Nephron progenitor cell (in vitro differentiated cells): Measurements from ENCODE around the gene ZFAND6.
A peak's percentile ranks its signal among the peaks of the same experiment; 100 is the strongest.

Experiments used
- DNase-seq: peaks from one replicate; pipeline ENCODE4 v3.0.0; 2021
- H3K27ac Mint-ChIP-seq: 2 replicates; pipeline ENCODE4 v1.8.0; 2021; ENCODE audit warnings: mild to moderate bottlenecking, moderate library complexity, mixed read lengths
- H3K27me3 Mint-ChIP-seq: 2 replicates; pipeline ENCODE4 v1.8.0; 2021; ENCODE audit warnings: mild to moderate bottlenecking, low read depth, mixed read lengths; ENCODE audit not compliant: poor library complexity
- H3K36me3 Mint-ChIP-seq: 2 replicates; pipeline ENCODE4 v1.8.0; 2021; ENCODE audit warnings: low read depth, mixed read lengths
- H3K4me1 Mint-ChIP-seq: 2 replicates; pipeline ENCODE4 v1.8.0; 2021; ENCODE audit warnings: mixed read lengths
- H3K4me3 Mint-ChIP-seq: 2 replicates; pipeline ENCODE4 v1.8.0; 2021; ENCODE audit warnings: mild to moderate bottlenecking, moderate library complexity, mixed read lengths
- H3K9me3 Mint-ChIP-seq: 2 replicates; pipeline ENCODE4 v1.8.0; 2021; ENCODE audit warnings: mild to moderate bottlenecking, moderate library complexity, mixed read lengths
- TF ChIP-seq, protein P1 (sequence below): fragments of 200-600 bp; sonication (generic); IDR thresholded peaks from 2 replicates; pipeline ENCODE4 v1.5.0; 2021; ENCODE audit warnings: antibody characterized with exemption

The ZFAND6 gene

DNA sequence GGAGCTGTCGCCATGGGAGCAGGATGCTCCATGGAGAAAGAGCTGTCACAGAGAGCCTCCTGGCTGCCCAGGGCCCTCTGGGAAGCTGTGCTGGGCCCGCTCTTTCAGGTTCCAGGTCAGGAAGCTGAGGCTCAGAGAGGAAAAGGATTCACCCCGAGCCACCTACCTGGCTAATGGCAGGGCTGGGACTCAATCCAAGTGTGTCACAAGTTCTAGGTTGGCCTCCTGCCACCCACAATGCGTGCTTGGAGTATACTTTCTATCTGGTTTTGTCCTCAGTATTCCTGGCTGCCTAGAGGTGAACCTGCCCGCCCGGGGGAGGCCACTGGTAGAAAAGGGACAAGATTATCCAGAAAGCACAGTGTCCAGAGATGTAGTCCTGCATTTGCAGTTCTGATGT is 117.0 kb downstream of the ZFAND6 start:
- peaks cover 79% of the 10 kb centered on the region for H3K36me3 Mint-ChIP-seq
- H3K4me1 Mint-ChIP-seq, result peaks cover 4% of the 10 kb centered on the region
- H3K27ac Mint-ChIP-seq, result no peak overlapping the region
- H3K9me3 Mint-ChIP-seq, result no peaks in the 10 kb centered on the region
- DNase-seq, result no peak
- TF ChIP-seq, protein P1, sequence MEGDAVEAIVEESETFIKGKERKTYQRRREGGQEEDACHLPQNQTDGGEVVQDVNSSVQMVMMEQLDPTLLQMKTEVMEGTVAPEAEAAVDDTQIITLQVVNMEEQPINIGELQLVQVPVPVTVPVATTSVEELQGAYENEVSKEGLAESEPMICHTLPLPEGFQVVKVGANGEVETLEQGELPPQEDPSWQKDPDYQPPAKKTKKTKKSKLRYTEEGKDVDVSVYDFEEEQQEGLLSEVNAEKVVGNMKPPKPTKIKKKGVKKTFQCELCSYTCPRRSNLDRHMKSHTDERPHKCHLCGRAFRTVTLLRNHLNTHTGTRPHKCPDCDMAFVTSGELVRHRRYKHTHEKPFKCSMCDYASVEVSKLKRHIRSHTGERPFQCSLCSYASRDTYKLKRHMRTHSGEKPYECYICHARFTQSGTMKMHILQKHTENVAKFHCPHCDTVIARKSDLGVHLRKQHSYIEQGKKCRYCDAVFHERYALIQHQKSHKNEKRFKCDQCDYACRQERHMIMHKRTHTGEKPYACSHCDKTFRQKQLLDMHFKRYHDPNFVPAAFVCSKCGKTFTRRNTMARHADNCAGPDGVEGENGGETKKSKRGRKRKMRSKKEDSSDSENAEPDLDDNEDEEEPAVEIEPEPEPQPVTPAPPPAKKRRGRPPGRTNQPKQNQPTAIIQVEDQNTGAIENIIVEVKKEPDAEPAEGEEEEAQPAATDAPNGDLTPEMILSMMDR, result no peak
- no peak overlapping the region for H3K4me3 Mint-ChIP-seq
- peaks cover 9% of the 10 kb centered on the region for H3K27me3 Mint-ChIP-seq

DNA sequence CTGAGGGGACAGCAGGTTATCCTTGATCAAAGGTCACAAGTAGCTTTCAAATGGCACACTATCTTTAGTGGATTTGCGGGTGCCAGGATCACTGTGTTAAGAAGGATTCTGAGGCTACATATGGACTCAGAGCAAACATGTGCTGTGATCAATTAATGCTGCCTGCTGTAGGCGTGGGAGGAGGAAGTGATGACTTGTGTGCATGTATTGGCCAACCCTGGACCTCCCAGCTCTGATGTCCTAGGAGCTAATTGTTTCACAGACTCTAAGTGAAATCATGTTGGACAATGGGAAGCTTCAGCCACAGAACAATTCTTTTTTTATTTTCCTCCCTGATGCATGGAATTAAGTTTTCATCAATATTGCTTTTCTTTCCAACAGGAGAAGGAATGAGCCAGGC is 117.7 kb downstream of the ZFAND6 start:
- H3K9me3 Mint-ChIP-seq, result no peaks in the 10 kb centered on the region
- peaks cover 9% of the 10 kb centered on the region for H3K27me3 Mint-ChIP-seq
- no peak for DNase-seq
- peaks cover 77% of the 10 kb centered on the region for H3K36me3 Mint-ChIP-seq
- TF ChIP-seq, protein P1, result no peak
- H3K27ac Mint-ChIP-seq, result no peak overlapping the region
- no peak overlapping the region for H3K4me3 Mint-ChIP-seq
- no peaks in the 10 kb centered on the region for H3K4me1 Mint-ChIP-seq

DNA sequence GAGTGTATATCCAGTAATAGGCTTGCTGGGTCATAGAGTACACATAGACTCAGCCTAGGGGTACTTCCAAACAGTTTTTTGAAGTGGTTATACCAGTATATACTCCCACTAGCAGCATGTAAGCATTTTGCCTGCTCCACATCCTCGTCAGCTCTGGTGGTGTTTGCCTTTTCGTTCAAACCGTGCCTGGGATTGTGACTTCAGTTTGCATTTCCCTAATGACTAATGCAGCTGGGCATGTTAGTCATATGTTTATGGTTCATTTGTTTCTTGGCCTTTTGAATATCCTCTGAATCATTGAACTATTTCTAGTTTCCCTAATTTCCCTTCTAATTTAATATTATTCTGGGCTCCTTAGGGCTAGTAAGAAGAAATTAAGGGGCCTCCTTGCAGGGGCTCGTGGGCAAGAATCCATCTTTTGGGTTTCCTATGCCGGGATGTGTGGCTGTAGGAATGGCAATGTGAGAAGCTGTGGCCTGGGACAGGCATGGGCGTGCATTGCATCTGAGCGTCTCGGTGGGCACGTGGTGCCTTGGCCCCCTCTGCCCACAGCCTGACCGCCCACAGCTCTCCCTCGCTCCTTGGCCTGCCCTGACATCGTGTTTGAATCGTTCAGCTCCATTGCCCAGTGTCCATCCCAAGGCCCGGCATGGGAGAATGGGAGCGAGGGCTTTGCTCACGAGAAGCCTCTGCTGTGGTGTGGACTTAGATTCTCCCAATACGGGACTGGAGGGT is 119.7 kb downstream of the ZFAND6 start:
- Mint-ChIP-seq H3K36me3 (peaks cover 73% of the 10 kb centered on the region), H3K27me3 (peaks cover 9% of the 10 kb centered on the region), H3K4me3 (no peak overlapping the region), H3K27ac (peak overlapping the region; percentile 80), H3K4me1 (no peaks in the 10 kb centered on the region), H3K9me3 (no peaks in the 10 kb centered on the region)
- no peak for DNase-seq
- TF ChIP-seq, protein P1, result no peak

DNA sequence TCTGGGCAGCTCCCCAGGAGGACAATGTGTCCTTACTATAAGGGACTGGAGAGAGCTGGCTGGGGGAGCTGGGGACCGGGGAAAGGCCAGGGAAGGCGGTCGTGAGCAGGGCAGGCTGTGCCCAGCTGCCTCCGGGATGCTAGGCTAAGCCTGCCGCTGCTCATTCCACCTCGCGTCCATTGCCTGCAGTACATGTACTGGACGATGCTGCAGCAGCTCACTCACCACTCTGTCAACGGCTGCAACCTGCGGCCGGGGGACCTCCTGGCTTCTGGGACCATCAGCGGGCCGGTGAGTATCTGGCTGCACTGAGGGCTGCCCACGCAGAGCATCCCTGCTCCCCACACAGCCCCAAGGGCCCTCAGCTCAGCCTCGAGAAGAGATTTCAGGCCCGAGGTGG is 120.5 kb downstream of the ZFAND6 start:
- Mint-ChIP-seq H3K4me1 (no peaks in the 10 kb centered on the region), H3K36me3 (peaks cover 77% of the 10 kb centered on the region), H3K27ac (no peak overlapping the region), H3K9me3 (no peaks in the 10 kb centered on the region), H3K4me3 (no peak overlapping the region), H3K27me3 (peaks cover 9% of the 10 kb centered on the region)
- TF ChIP-seq, protein P1, result no peak
- DNase-seq, result no peak

DNA sequence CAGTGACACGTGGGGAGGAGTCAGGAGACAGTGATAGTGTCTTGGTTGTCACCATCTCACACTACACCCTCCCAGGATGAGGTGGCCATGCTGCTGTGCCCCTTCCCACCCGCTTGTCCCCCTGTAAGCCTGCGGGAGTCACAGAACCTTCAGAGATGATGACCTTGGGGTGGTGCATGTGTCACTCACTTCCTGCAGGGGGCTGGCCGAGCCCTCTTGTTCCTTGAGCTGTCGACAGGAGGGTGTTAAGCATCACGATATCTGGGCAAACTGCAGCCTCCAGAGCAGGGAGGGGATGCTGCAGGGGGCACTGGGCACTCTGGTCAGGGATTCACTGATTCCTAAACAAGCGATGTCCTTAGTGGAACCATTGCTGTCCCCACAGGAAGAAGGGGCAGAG is 121.0 kb downstream of the ZFAND6 start:
- H3K27me3 Mint-ChIP-seq, result peaks cover 9% of the 10 kb centered on the region
- H3K27ac Mint-ChIP-seq, result no peak overlapping the region
- H3K9me3 Mint-ChIP-seq, result peaks cover 4% of the 10 kb centered on the region
- H3K4me1 Mint-ChIP-seq, result no peaks in the 10 kb centered on the region
- TF ChIP-seq, protein P1, result no peak
- H3K4me3 Mint-ChIP-seq, result no peak overlapping the region
- DNase-seq, result no peak
- peaks cover 82% of the 10 kb centered on the region for H3K36me3 Mint-ChIP-seq

DNA sequence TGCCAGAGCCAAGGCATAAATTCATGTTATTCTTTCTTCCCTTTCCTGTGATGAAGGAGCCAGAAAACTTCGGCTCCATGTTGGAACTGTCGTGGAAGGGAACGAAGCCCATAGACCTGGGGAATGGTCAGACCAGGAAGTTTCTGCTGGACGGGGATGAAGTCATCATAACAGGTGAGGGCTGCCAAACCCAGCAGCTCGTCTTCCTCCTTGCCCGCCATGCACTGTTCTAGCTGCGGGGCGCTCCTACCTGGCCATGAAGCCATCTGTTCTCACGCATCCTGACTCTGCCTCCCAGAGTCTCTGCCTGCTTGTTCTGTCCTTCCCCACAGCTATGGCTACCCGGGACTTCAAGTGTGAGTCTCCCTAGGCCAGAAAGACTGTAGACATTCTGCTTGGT is 121.5 kb downstream of the ZFAND6 start:
- H3K36me3 Mint-ChIP-seq, result peaks cover 82% of the 10 kb centered on the region

More for the DNA sequence above, 121.5 kb downstream of the ZFAND6 start:
- no peaks in the 10 kb centered on the region for H3K4me1 Mint-ChIP-seq
- H3K27ac Mint-ChIP-seq, result no peak overlapping the region
- TF ChIP-seq, protein P1, result no peak
- H3K27me3 Mint-ChIP-seq, result peaks cover 6% of the 10 kb centered on the region
- no peak for DNase-seq
- peaks cover 4% of the 10 kb centered on the region for H3K9me3 Mint-ChIP-seq
- no peak overlapping the region for H3K4me3 Mint-ChIP-seq
